GM23338 (cell line): ENCODE data around the gene ARHGAP12. TPM values are rescaled to one million over a fixed set of nuclear protein-coding genes. Genes with fewer than 3 reads are reported as not detected.

Experiments
- ATAC-seq: fragments of 200-7000 bp; cut with Tn5 transposase; 3 replicates; pipeline ENCODE4 v1.9.1; 2020
- DNase-seq: peaks from one replicate; pipeline ENCODE4 v3.0.0-alpha.2; 2015; ENCODE audit warnings: low spot score
- H2AFZ ChIP-seq: fragments of 200-600 bp; sonication (generic); 2 replicates; pipeline ENCODE4 v1.8.0; 2016; ENCODE audit warnings: antibody characterized with exemption, mild to moderate bottlenecking, moderate library complexity
- H3F3A ChIP-seq: fragments of 200-600 bp; sonication (generic); replicated peaks from 2 replicates; pipeline ENCODE4 v1.8.0; 2017; ENCODE audit warnings: antibody characterized with exemption, mixed run types, low read depth
- H3K27ac ChIP-seq: fragments of 200-600 bp; sonication (generic); 2 replicates; pipeline ENCODE4 v1.6.1; 2016; ENCODE audit warnings: low read depth
- H3K27me3 ChIP-seq: fragments of 200-600 bp; sonication (generic); 2 replicates; pipeline ENCODE4 v1.8.0; 2016; ENCODE audit warnings: mild to moderate bottlenecking, mixed run types, moderate library complexity; ENCODE audit not compliant: insufficient read depth
- H3K36me3 ChIP-seq: fragments of 200-600 bp; sonication (generic); 2 replicates; pipeline ENCODE4 v1.8.0; 2016; ENCODE audit warnings: mild to moderate bottlenecking; ENCODE audit not compliant: insufficient read depth
- H3K4me1 ChIP-seq: fragments of 200-600 bp; sonication (generic); 2 replicates; pipeline ENCODE4 v1.8.0; 2016; ENCODE audit warnings: mild to moderate bottlenecking, moderate library complexity; ENCODE audit not compliant: insufficient read depth
- H3K4me2 ChIP-seq: fragments of 200-600 bp; sonication (generic); 2 replicates; pipeline ENCODE4 v1.7.1; 2017; ENCODE audit warnings: mixed run types
- H3K4me3 ChIP-seq: fragments of 200-600 bp; sonication (generic); 2 replicates; pipeline ENCODE4 v1.6.1; 2016; ENCODE audit warnings: mixed run types
- H3K79me2 ChIP-seq: fragments of 200-600 bp; sonication (generic); replicated peaks from 2 replicates; pipeline ENCODE4 v1.8.0; 2017; ENCODE audit warnings: mild to moderate bottlenecking; ENCODE audit not compliant: insufficient read depth
- H3K9me2 ChIP-seq: fragments of 200-600 bp; sonication (generic); 2 replicates; pipeline ENCODE4 v1.8.0; 2017; ENCODE audit not compliant: insufficient read depth
- H4K20me1 ChIP-seq: fragments of 200-600 bp; sonication (generic); replicated peaks from 2 replicates; pipeline ENCODE4 v1.8.0; 2017; ENCODE audit warnings: mild to moderate bottlenecking; ENCODE audit not compliant: insufficient read depth
- H3K27ac Mint-ChIP-seq: 2 replicates; pipeline ENCODE4 v1.8.0; 2020; ENCODE audit warnings: inconsistent platforms, mild to moderate bottlenecking, moderate library complexity, mixed read lengths
- H3K27me3 Mint-ChIP-seq: 3 replicates; pipeline ENCODE4 v1.8.0; 2022; ENCODE audit warnings: low read depth, mild to moderate bottlenecking, moderate library complexity, mixed read lengths, inconsistent platforms; ENCODE audit not compliant: insufficient read depth, poor library complexity
- H3K36me3 Mint-ChIP-seq: 3 replicates; pipeline ENCODE4 v1.8.0; 2021; ENCODE audit warnings: low read depth, mild to moderate bottlenecking, inconsistent platforms, moderate library complexity, mixed read lengths
- H3K4me1 Mint-ChIP-seq: 3 replicates; pipeline ENCODE4 v1.8.0; 2020; ENCODE audit warnings: mild to moderate bottlenecking, inconsistent platforms, mixed read lengths
- H3K4me3 Mint-ChIP-seq: 3 replicates; pipeline ENCODE4 v1.8.0; 2021; ENCODE audit warnings: moderate library complexity, mild to moderate bottlenecking, inconsistent platforms, mixed read lengths
- H3K9me3 Mint-ChIP-seq: 3 replicates; pipeline ENCODE4 v1.8.0; 2020; ENCODE audit warnings: moderate library complexity, mild to moderate bottlenecking, inconsistent platforms, mixed read lengths
- CREB1 ChIP-seq: fragments of 250-450 bp; sonication (Bioruptor Pico); IDR thresholded peaks from 2 replicates; pipeline ENCODE4 v1.5.0; 2020; ENCODE audit warnings: low read depth, mild to moderate bottlenecking, moderate library complexity
- ETS1 ChIP-seq: IDR thresholded peaks from 2 replicates; pipeline ENCODE4 v1.6.1; 2016; ENCODE audit warnings: antibody characterized with exemption
- EZH2 ChIP-seq: fragments of 200-600 bp; sonication (generic); IDR thresholded peaks from one replicate; pipeline ENCODE4 v1.8.0; 2017; ENCODE audit warnings: antibody characterized with exemption, mild to moderate bottlenecking, low read depth; ENCODE audit not compliant: unreplicated experiment
- ZNF462 ChIP-seq: fragments of 250-450 bp; sonication (Bioruptor Pico); IDR thresholded peaks from 2 replicates; pipeline ENCODE4 v1.5.0; 2020; ENCODE audit warnings: mild to moderate bottlenecking, moderate library complexity
- polyA plus RNA-seq: library from polyadenylated mRNA; unstranded; fragments of >200 nt; fragmentation: Nextera tagmentation; extraction: Ambion mirVana; gene quantifications from 2 replicates; pipeline ENCODE4 v1.2.1, GENCODE V29; 2016
- total RNA-seq: library from RNA; depleted of rRNA; stranded (reverse); fragments of >200 nt; shearing (Covaris generic); gene quantifications from 2 replicates; pipeline ENCODE4 v1.2.3, GENCODE V29; 2014
- TF ChIP-seq, protein P1 (sequence below): IDR thresholded peaks from one replicate; pipeline ENCODE4 v1.6.1; 2018; ENCODE audit warnings: antibody characterized with exemption; ENCODE audit not compliant: unreplicated experiment
- TF ChIP-seq, protein P2 (sequence below), 2 experiments: fragments of 200-600 bp in 1 of 2; sonication (generic) in 1 of 2; conservative IDR thresholded peaks; 2 replicates each; pipeline versions ENCODE4 v1.5.1 to v1.6.1; 2016 to 2017; ENCODE audit warnings: antibody characterized with exemption in 2 of 2, low read depth in 2 of 2, mild to moderate bottlenecking in 2 of 2, moderate library complexity in 1 of 2

The ARHGAP12 gene
- total and polyA plus RNA-seq, 2 experiments from 2014 or later: 27.5 to 50.7 TPM

- no peak overlapping the region for H3K27ac Mint-ChIP-seq
- TF ChIP-seq ETS1 (no peak), ZNF462 (CRISPR knock-in tag) (no peak), CREB1 (no peak), EZH2 (no peak)
- TF ChIP-seq, protein P1, sequence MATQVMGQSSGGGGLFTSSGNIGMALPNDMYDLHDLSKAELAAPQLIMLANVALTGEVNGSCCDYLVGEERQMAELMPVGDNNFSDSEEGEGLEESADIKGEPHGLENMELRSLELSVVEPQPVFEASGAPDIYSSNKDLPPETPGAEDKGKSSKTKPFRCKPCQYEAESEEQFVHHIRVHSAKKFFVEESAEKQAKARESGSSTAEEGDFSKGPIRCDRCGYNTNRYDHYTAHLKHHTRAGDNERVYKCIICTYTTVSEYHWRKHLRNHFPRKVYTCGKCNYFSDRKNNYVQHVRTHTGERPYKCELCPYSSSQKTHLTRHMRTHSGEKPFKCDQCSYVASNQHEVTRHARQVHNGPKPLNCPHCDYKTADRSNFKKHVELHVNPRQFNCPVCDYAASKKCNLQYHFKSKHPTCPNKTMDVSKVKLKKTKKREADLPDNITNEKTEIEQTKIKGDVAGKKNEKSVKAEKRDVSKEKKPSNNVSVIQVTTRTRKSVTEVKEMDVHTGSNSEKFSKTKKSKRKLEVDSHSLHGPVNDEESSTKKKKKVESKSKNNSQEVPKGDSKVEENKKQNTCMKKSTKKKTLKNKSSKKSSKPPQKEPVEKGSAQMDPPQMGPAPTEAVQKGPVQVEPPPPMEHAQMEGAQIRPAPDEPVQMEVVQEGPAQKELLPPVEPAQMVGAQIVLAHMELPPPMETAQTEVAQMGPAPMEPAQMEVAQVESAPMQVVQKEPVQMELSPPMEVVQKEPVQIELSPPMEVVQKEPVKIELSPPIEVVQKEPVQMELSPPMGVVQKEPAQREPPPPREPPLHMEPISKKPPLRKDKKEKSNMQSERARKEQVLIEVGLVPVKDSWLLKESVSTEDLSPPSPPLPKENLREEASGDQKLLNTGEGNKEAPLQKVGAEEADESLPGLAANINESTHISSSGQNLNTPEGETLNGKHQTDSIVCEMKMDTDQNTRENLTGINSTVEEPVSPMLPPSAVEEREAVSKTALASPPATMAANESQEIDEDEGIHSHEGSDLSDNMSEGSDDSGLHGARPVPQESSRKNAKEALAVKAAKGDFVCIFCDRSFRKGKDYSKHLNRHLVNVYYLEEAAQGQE: no peak
- TF ChIP-seq, protein P2, sequence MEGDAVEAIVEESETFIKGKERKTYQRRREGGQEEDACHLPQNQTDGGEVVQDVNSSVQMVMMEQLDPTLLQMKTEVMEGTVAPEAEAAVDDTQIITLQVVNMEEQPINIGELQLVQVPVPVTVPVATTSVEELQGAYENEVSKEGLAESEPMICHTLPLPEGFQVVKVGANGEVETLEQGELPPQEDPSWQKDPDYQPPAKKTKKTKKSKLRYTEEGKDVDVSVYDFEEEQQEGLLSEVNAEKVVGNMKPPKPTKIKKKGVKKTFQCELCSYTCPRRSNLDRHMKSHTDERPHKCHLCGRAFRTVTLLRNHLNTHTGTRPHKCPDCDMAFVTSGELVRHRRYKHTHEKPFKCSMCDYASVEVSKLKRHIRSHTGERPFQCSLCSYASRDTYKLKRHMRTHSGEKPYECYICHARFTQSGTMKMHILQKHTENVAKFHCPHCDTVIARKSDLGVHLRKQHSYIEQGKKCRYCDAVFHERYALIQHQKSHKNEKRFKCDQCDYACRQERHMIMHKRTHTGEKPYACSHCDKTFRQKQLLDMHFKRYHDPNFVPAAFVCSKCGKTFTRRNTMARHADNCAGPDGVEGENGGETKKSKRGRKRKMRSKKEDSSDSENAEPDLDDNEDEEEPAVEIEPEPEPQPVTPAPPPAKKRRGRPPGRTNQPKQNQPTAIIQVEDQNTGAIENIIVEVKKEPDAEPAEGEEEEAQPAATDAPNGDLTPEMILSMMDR (conservative IDR thresholded peaks at IDR 0.05; ENCODE audit: low read depth in 2 of 2): no peak
- no peaks in the 10 kb centered on the region for H3K27me3 ChIP-seq
- H3K4me2 ChIP-seq: no peak overlapping the region
- no peaks in the 10 kb centered on the region for H3K4me1 Mint-ChIP-seq
- H2AFZ ChIP-seq: no peak overlapping the region
- H3F3A ChIP-seq: no peaks in the 10 kb centered on the region
- H3K9me3 Mint-ChIP-seq: peaks cover 10% of the 10 kb centered on the region
- no peak overlapping the region for H3K4me3 Mint-ChIP-seq
- H3K36me3 Mint-ChIP-seq: peaks cover 8% of the 10 kb centered on the region; the same call in 2 of the 3 replicates
- H3K4me1 ChIP-seq: no peaks in the 10 kb centered on the region
- ATAC-seq (no peak), DNase-seq (no peak)
- no peaks in the 10 kb centered on the region for H3K9me2 ChIP-seq
- H3K4me3 ChIP-seq: no peak overlapping the region
- H3K27me3 Mint-ChIP-seq: peaks cover 4% of the 10 kb centered on the region
- no peaks in the 10 kb centered on the region for H3K79me2 ChIP-seq
- H3K27ac ChIP-seq: no peak overlapping the region
- H4K20me1 ChIP-seq: no peaks in the 10 kb centered on the region
- H3K36me3 ChIP-seq: no peaks in the 10 kb centered on the region
Observed at GRCh38 chr10:31780717-31781116, 147.9 kb downstream of the ARHGAP12 start.
